K562 (cell line): ENCODE results near the gene R3HDM2. TPM values are rescaled to one million over a fixed set of nuclear protein-coding genes. Genes with fewer than 3 reads are reported as not detected.

Source experiments
- NR2C2 ChIP-seq, 2 experiments: fragments of 200-800 bp in 1 of 2; sonication (Bioruptor generic) in 1 of 2; sonication (generic) in 1 of 2; formaldehyde crosslinking in 1 of 2; IDR thresholded peaks; 2 replicates each; pipeline versions ENCODE4 v1.6.1 to v1.8.0; 2016 to 2022; ENCODE audit warnings: mild to moderate bottlenecking in 1 of 2, missing compliant biosample characterization in 1 of 2, missing genetic modification characterization in 1 of 2, missing genetic modification reagents in 1 of 2
- NRF1 ChIP-seq, 2 experiments: fragments of 450-650 bp; IDR thresholded peaks in 1 of 2; conservative IDR thresholded peaks in 1 of 2; 2 replicates each; pipeline ENCODE4 v1.6.1; 2014; ENCODE audit warnings: mild to moderate bottlenecking in 2 of 2
- PHF21A ChIP-seq: fragments of 450-650 bp; IDR thresholded peaks from 2 replicates; pipeline ENCODE4 v1.6.1; 2017; ENCODE audit warnings: low read depth, borderline replicate concordance
- RBM34 ChIP-seq: fragments of 200-400 bp; formaldehyde crosslinking; IDR thresholded peaks from 2 replicates; pipeline ENCODE4 v1.6.1; 2018; ENCODE audit warnings: low read length, borderline replicate concordance; ENCODE audit not compliant: insufficient read depth
- ZKSCAN3 ChIP-seq: fragments of 250-450 bp; sonication (Bioruptor Pico); IDR thresholded peaks from 2 replicates; pipeline ENCODE4 v1.4.0; 2020
- ZNF431 ChIP-seq: sonication (generic); formaldehyde crosslinking; IDR thresholded peaks from 2 replicates; pipeline ENCODE4 v1.8.0; 2022; ENCODE audit warnings: mild to moderate bottlenecking, missing genetic modification reagents
- ZNF436 ChIP-seq: fragments of 250-450, 450-650 bp; sonication (Bioruptor Pico); formaldehyde crosslinking; IDR thresholded peaks from 2 replicates; pipeline ENCODE4 v1.7.0; 2020; ENCODE audit warnings: mild to moderate bottlenecking
- ZNF551 ChIP-seq: fragments of 250-450 bp; sonication (Bioruptor Pico); IDR thresholded peaks from 2 replicates; pipeline ENCODE4 v1.5.0; 2021; ENCODE audit warnings: mild to moderate bottlenecking, moderate library complexity
- polyA plus RNA-seq, 8 experiments: library from polyadenylated mRNA; depleted of rRNA in 4 of 8; stranded (reverse) in 5 of 8; unstranded in 3 of 8; fragments of >200 nt; fragmentation: Nextera tagmentation in 2 of 8; fragmentation: Illumina TruSeq in 1 of 8; extraction: Ambion mirVana in 2 of 8; extraction: Trizol in 1 of 8; gene quantifications; 2 replicates each; pipeline versions ENCODE4 v1.2.1 to v1.2.3, GENCODE V29; 2011 to 2014; ENCODE audit warnings: inconsistent platforms in 1 of 8, missing spikeins in 1 of 8
- total RNA-seq, 7 experiments: library from RNA; depleted of rRNA in 6 of 7; stranded (reverse); fragments of >200 nt in 6 of 7; fragmentation: Illumina TruSeq in 2 of 7; extraction: Trizol in 2 of 7; gene quantifications; 2 replicates each; pipeline versions ENCODE4 v1.2.1 to v1.2.3, GENCODE V29; 2011 to 2021; ENCODE audit warnings: low replicate concordance in 1 of 7
- TF ChIP-seq, protein P1 (sequence below), 2 experiments: fragments of 450-650 bp; conservative IDR thresholded peaks; 2 replicates each; pipeline ENCODE4 v1.6.1; 2017; ENCODE audit warnings: mild to moderate bottlenecking in 2 of 2, moderate library complexity in 2 of 2
- TF ChIP-seq, protein P2 (sequence below): fragments of 250-450 bp; sonication (Bioruptor Pico); IDR thresholded peaks from 2 replicates; pipeline ENCODE4 v1.5.0; 2020; ENCODE audit warnings: mild to moderate bottlenecking, borderline replicate concordance
- TF ChIP-seq, protein P3 (sequence below), 2 experiments: fragments of 450-650 bp in 1 of 2; sonication (generic) in 1 of 2; formaldehyde crosslinking; conservative IDR thresholded peaks; 2 replicates each; pipeline versions ENCODE4 v1.4.0 to v1.8.1; 2020 to 2022; ENCODE audit warnings: mild to moderate bottlenecking in 1 of 2, missing genetic modification reagents in 1 of 2

The R3HDM2 gene
- total and polyA plus RNA-seq, 9 of the 15 experiments (the other 6 are each of a cell fraction or from before 2014, with no cell fraction given) = 3.3 to 18.8 (median 9.0) TPM

DNA sequence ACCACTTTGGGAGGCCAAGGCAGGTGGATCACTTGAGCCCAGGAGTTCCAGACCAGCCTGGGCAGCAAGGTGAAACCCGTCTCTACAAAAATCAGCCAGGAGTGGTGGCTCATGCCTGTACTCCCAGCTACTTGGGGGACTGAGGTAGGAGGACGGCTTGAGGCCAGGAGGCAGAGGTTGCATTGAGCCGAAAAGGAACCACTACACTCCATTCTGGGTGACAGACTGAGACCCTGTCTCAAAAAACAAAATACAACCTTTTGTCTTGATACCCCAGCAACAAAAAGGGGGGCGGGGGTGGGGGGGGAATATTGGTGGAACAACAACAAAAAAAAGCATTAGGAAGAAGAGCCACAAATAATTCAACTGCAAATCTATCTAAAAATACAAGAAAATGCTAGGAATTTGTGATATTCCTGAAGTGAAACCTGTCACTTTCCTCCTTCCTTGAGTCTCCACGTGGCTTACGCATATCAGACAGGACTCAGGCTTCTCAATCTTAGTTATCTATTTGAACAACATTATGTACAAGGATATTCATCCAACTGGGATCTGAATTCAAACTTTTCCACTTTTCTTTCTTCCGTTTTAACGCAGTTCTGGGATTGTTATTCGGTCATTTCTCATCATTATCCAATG lies 1.3 kb downstream of the R3HDM2 start (continued):
- no peak for TF ChIP-seq NR2C2 (CRISPR knock-in tag; IDR thresholded peaks at IDR 0.05)
- TF ChIP-seq NR2C2 (tag; IDR thresholded peaks at IDR 0.05) = no peak
- TF ChIP-seq ZNF431 (CRISPR knock-in tag) = no peak
- TF ChIP-seq, protein P1, sequence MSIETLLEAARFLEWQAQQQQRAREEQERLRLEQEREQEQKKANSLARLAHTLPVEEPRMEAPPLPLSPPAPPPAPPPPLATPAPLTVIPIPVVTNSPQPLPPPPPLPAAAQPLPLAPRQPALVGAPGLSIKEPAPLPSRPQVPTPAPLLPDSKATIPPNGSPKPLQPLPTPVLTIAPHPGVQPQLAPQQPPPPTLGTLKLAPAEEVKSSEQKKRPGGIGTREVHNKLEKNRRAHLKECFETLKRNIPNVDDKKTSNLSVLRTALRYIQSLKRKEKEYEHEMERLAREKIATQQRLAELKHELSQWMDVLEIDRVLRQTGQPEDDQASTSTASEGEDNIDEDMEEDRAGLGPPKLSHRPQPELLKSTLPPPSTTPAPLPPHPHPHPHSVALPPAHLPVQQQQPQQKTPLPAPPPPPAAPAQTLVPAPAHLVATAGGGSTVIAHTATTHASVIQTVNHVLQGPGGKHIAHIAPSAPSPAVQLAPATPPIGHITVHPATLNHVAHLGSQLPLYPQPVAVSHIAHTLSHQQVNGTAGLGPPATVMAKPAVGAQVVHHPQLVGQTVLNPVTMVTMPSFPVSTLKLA (conservative IDR thresholded peaks at IDR 0.05) = peak; percentile 86 to 87
- TF ChIP-seq, protein P2, sequence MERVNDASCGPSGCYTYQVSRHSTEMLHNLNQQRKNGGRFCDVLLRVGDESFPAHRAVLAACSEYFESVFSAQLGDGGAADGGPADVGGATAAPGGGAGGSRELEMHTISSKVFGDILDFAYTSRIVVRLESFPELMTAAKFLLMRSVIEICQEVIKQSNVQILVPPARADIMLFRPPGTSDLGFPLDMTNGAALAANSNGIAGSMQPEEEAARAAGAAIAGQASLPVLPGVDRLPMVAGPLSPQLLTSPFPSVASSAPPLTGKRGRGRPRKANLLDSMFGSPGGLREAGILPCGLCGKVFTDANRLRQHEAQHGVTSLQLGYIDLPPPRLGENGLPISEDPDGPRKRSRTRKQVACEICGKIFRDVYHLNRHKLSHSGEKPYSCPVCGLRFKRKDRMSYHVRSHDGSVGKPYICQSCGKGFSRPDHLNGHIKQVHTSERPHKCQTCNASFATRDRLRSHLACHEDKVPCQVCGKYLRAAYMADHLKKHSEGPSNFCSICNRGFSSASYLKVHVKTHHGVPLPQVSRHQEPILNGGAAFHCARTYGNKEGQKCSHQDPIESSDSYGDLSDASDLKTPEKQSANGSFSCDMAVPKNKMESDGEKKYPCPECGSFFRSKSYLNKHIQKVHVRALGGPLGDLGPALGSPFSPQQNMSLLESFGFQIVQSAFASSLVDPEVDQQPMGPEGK = no peak
- TF ChIP-seq, protein P3, sequence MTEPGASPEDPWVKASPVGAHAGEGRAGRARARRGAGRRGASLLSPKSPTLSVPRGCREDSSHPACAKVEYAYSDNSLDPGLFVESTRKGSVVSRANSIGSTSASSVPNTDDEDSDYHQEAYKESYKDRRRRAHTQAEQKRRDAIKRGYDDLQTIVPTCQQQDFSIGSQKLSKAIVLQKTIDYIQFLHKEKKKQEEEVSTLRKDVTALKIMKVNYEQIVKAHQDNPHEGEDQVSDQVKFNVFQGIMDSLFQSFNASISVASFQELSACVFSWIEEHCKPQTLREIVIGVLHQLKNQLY (CRISPR knock-in tag; conservative IDR thresholded peaks at IDR 0.05) = no peak
- 0 out of 4 replicates have a peak, but pooled peaks of 1 of the 2 experiments have one; percentile 9 for TF ChIP-seq NRF1 (conservative IDR thresholded peaks at IDR 0.05 in 1 of 2, IDR thresholded peaks at IDR 0.05 in 1 of 2)
- TF ChIP-seq RBM34 = no peak
- no peak for TF ChIP-seq ZKSCAN3 (CRISPR knock-in tag)
- no peak for TF ChIP-seq ZNF551
- no peak for TF ChIP-seq ZNF436
- TF ChIP-seq PHF21A = no peak
